ENCODE data around the gene FTH1. TPM values are rescaled to one million over a fixed set of nuclear protein-coding genes. Genes with fewer than 3 reads are reported as not detected.
"Not testable (repeated sequence)": the region's sequence is repeated elsewhere in the genome, so short reads cannot be mapped to it uniquely, and the experiment has no call there.

Gene FTH1
- 100 to 1,000 TPM; 351 to 505 (median 363) TPM for total RNA-seq

- no peaks in the 10 kb centered on the region for H3K9me3 Mint-ChIP-seq
- peaks cover 27% of the 10 kb centered on the region for H3K36me3 Mint-ChIP-seq (ENCODE audit: insufficient read depth)
- DNase-seq (peak; percentile 82), ATAC-seq (peak; percentile 86 to 87)
- peak within 1 kb of the TSS; percentile 93 for H3K4me3 Mint-ChIP-seq
- H3K27me3 Mint-ChIP-seq (ENCODE audit: low read depth), result no peaks in the 10 kb centered on the region
- peaks cover 69% of the 10 kb centered on the region for H3K4me1 Mint-ChIP-seq (ENCODE audit: low read depth)
These were observed at the start of gene FTH1 for GRCh38 chr11:61967116-61967923. TSS of gene FTH1 (minus strand) at chr11:61967634. CDS start at chr11:61967425, 209 bp downstream.

DNA sequence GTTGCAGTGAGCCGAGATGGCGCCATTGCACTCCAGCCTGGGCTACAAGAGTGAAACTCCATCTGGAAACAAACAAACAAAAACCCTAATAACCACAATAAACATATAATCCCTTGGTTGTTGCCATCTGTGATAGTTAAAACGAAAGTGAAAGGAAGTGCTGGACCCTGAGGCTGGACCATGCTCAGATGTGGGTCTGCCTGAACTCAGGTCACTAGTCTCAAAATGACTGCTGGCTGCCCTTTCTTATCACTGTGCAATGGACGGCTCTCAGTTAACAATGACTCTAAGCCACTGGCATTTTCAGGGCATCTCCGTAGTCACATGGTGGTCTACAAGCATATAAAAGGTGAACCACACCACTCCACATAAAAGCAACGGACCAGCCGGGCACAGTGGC lies 48.2 kb upstream of the FTH1 start:
- DNase-seq, result no peak
- H3K9me3 Mint-ChIP-seq, result no peaks in the 10 kb centered on the region
- H3K4me3 Mint-ChIP-seq, result no peak overlapping the region
- no peaks in the 10 kb centered on the region for H3K4me1 Mint-ChIP-seq (ENCODE audit: low read depth)
- H3K36me3 Mint-ChIP-seq (ENCODE audit: insufficient read depth), result no peaks in the 10 kb centered on the region
- H3K27me3 Mint-ChIP-seq (ENCODE audit: low read depth), result no peaks in the 10 kb centered on the region
- ATAC-seq, result no peak

DNA sequence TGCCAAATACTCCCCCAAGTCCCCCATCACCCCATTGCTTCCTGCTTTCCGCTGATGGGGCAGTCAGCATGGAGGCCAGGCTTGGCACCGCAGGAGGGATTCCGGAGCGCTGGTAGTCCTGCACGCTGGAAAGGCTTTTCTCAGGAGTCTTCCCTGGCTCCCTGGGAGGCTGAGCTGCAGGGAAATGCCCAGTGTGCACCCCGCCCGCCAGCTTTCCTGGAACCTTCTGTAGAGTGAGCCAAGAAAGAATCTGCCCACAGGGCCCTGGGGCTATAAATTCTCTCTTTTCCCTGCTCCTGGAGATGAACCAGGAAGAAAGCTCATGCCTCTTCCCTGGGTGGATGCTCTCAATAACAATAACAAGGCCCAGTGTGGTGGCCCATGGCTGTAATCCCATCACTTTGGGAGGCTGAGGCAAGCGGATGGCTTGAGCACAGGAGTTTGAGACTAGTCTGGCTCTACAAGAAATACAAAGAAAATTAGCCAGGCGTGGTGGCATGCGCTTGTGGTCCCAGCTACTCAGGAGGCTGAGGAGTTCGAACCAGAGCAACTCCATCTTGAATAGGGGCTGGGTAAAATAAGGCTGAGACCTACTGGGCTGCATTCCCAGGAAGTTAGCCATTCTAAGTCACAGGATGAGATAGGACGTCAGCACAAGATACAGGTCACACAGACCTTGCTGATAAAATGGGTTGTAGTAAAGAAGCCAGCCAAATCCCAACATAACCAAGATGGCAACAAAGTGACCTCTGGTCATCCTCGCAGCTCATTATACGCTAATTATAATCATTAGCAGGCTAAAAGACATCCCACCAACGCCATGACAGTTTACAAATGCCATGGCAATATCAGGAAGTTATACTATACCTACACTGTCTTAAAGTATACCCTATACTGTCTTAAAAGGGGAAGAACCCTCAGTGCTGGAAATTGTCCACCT lies 46.4 kb upstream of the FTH1 start:
- DNase-seq, result no peak
- H3K27me3 Mint-ChIP-seq (ENCODE audit: low read depth), result no peaks in the 10 kb centered on the region
- ATAC-seq, result no peak
- no peaks in the 10 kb centered on the region for H3K36me3 Mint-ChIP-seq (ENCODE audit: insufficient read depth)
- no peaks in the 10 kb centered on the region for H3K9me3 Mint-ChIP-seq
- H3K4me3 Mint-ChIP-seq, result no peak overlapping the region
- no peaks in the 10 kb centered on the region for H3K4me1 Mint-ChIP-seq (ENCODE audit: low read depth)

GRCh38 chr11:62012832-62013461 lies 45.5 kb upstream of the FTH1 start:
- H3K9me3 Mint-ChIP-seq, result no peaks in the 10 kb centered on the region
- no peak for DNase-seq
- no peaks in the 10 kb centered on the region for H3K27me3 Mint-ChIP-seq (ENCODE audit: low read depth)
- ATAC-seq, result no peak
- H3K4me1 Mint-ChIP-seq (ENCODE audit: low read depth), result no peaks in the 10 kb centered on the region
- no peaks in the 10 kb centered on the region for H3K36me3 Mint-ChIP-seq (ENCODE audit: insufficient read depth)
- H3K4me3 Mint-ChIP-seq, result no peak overlapping the region

GRCh38 chr11:62012451-62012831 lies 45.0 kb upstream of the FTH1 start:
- no peaks in the 10 kb centered on the region for H3K27me3 Mint-ChIP-seq (ENCODE audit: low read depth)
- DNase-seq, result no peak
- no peak for ATAC-seq
- no peaks in the 10 kb centered on the region for H3K9me3 Mint-ChIP-seq
- H3K4me3 Mint-ChIP-seq, result no peak overlapping the region
- H3K4me1 Mint-ChIP-seq (ENCODE audit: low read depth), result no peaks in the 10 kb centered on the region
- no peaks in the 10 kb centered on the region for H3K36me3 Mint-ChIP-seq (ENCODE audit: insufficient read depth)

GRCh38 chr11:62011881-62012280 lies 44.4 kb upstream of the FTH1 start:
- H3K36me3 Mint-ChIP-seq (ENCODE audit: insufficient read depth), result no peaks in the 10 kb centered on the region
- ATAC-seq (no peak), DNase-seq (no peak)

DNA sequence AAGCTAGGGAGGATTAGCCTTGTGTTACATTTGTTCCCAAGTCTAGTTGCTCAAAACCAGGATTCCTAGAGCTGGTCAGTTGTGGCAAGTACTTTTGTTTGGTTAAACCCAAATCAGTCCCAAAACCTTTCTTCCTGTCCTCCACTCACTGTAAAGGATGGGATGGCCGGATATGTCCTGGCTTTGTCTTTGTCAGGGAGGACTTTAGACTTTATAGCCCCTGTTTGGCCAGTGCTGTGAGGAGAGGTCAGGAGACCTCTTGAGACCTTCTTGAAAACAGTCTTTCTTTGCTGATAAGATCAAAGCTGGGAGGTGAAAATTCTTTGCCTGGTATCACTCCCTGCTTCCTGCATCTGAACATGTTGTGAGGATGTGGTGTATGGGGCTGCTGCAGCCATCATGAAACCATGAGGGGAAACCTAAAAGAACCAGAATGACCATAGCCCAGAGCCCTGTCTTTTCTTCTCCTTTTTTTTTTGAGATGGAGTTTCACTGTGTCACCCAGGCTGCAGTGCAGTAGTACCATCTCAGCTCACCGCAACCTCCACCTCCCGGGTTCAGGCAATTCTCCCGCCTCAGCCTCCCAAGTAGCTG lies 43.6 kb upstream of the FTH1 start:
- no peaks in the 10 kb centered on the region for H3K4me1 Mint-ChIP-seq (ENCODE audit: low read depth)
- H3K27me3 Mint-ChIP-seq (ENCODE audit: low read depth), result no peaks in the 10 kb centered on the region
- ATAC-seq (no peak), DNase-seq (no peak)
- H3K9me3 Mint-ChIP-seq, result no peaks in the 10 kb centered on the region
- no peaks in the 10 kb centered on the region for H3K36me3 Mint-ChIP-seq (ENCODE audit: insufficient read depth)
- H3K4me3 Mint-ChIP-seq, result no peak overlapping the region

More at GRCh38 chr11:62011881-62012280, 44.4 kb upstream of the FTH1 start:
- no peaks in the 10 kb centered on the region for H3K9me3 Mint-ChIP-seq
- H3K27me3 Mint-ChIP-seq (ENCODE audit: low read depth), result no peaks in the 10 kb centered on the region
- no peaks in the 10 kb centered on the region for H3K4me1 Mint-ChIP-seq (ENCODE audit: low read depth)
- no peak overlapping the region for H3K4me3 Mint-ChIP-seq

- Mint-ChIP-seq H3K36me3 (ENCODE audit: insufficient read depth) (no peaks in the 10 kb centered on the region), H3K4me1 (ENCODE audit: low read depth) (no peaks in the 10 kb centered on the region), H3K4me3 (no peak overlapping the region), H3K27me3 (ENCODE audit: low read depth) (peaks cover 11% of the 10 kb centered on the region), H3K9me3 (no peaks in the 10 kb centered on the region)
- DNase-seq (no peak), ATAC-seq (peak; percentile 18 to 35)
These were observed 40.8 kb upstream of the FTH1 start for GRCh38 chr11:62008193-62008592.

GRCh38 chr11:62004473-62004872 lies 37.0 kb upstream of the FTH1 start:
- DNase-seq (no peak), ATAC-seq (no peak)
- Mint-ChIP-seq H3K36me3 (ENCODE audit: insufficient read depth) (peaks cover 1% of the 10 kb centered on the region), H3K9me3 (peaks cover 2% of the 10 kb centered on the region), H3K27me3 (ENCODE audit: low read depth) (peaks cover 11% of the 10 kb centered on the region), H3K4me1 (ENCODE audit: low read depth) (no peaks in the 10 kb centered on the region), H3K4me3 (no peak overlapping the region)

DNA sequence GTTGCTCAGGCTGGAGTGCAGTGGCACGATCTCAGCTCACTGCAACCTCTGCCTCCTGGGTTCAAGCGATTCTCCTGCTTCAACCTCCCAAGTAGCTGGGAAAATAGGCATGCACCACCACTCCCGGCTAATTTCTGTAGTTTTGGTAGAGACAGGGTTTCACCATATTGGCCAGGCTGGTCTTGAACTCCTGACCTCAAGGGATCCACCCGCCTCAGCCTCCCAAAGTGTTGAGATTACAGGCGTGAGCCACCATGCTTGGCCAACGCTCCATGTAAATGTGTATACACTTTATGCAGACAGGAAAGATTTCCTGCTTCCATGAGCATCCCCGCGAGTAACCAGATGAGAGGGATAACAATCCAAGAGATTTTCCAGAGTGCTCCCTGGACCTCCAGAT lies 34.8 kb upstream of the FTH1 start:
- H3K4me3 Mint-ChIP-seq; ATAC-seq; DNase-seq; H3K9me3 Mint-ChIP-seq; H3K4me1 Mint-ChIP-seq (ENCODE audit: low read depth): not testable (repeated sequence)
- peaks cover 11% of the 10 kb centered on the region for H3K27me3 Mint-ChIP-seq (ENCODE audit: low read depth)
- peaks cover 12% of the 10 kb centered on the region for H3K36me3 Mint-ChIP-seq (ENCODE audit: insufficient read depth)

DNA sequence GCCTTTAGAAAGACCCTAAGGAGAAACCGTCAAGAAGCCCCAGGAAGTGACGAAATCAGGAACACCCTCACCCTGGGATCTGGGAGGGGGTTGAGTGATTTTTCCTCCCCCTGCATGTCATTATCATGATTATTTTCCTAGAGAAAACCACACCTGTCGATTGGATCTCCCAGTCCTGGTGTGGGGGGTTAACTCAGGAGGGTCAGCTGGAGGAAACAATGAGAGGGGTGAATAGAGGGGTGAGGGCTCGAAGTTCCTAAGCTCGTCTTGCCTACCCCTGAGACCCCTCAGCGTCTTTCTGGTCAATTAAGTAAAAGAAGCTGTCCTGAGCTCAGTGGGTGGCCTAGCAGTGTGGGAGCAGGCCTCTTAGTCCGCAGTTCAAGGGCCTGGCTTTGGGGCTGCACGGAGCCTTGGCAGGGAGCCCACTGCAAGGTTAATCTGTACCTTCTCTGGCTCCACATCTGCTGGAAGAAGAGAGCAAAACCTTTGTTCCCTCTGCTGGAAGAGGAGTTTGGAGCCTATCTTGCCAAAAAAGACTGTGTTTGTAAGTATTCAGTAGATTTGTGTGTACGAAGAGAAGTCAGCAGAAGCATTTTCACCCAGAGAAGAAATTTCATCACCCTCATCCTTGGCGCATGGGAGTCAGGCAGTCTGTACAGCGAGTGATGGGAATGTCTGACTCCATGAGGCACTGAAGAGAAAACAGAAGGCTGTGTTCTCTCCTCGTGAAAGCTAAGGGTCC lies 34.2 kb upstream of the FTH1 start:
- Mint-ChIP-seq H3K36me3 (ENCODE audit: insufficient read depth) (peaks cover 12% of the 10 kb centered on the region), H3K27me3 (ENCODE audit: low read depth) (peaks cover 11% of the 10 kb centered on the region), H3K4me3 (no peak overlapping the region), H3K9me3 (peaks cover 9% of the 10 kb centered on the region), H3K4me1 (ENCODE audit: low read depth) (no peaks in the 10 kb centered on the region)
- ATAC-seq (no peak), DNase-seq (no peak)

DNA sequence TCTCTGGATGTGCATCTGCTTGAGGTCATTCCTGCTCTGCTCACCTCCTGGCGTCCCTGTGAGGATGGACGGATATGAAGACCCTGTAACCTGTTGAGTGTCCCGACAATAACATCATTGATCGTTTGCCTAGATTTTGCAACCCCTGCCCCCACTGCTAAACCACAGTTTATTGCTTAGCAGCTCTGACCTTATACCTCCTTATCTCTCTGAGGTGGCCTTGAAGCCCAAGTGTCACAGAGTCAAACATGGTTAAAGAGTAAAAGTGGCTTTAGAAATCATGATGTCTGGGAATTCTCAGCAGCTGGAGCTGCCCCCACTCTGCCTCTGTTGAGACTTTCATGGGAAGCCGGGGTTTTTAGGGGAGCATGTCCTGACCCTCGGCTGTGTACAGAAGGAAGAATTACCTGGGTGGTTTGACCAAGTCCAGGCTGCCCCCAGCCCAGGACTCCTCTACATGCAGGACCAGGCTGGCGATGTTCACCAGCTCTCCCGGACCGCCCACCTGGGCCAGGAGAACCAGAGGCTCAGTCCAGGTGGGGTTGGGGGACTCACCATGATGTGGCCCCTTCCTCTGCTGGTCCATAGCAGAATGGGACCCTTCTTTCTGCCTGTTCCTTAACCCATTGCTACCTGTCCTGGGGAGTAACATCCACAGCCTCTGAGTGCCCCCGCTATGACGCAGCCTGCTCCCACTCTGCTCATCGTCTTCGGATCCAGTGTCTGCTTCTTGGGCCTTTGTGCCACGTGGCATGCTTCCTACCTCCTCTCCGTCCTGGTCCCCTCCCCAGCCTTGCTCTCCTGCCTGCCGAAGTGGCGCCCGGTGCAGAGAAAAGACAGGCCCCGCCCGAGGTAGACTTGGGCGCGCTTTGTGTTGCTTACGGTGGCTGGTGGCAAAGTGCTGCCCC lies 33.4 kb upstream of the FTH1 start:
- no peak for DNase-seq
- H3K27me3 Mint-ChIP-seq (ENCODE audit: low read depth), result peaks cover 10% of the 10 kb centered on the region
- no peak overlapping the region for H3K4me3 Mint-ChIP-seq
- H3K9me3 Mint-ChIP-seq, result peaks cover 9% of the 10 kb centered on the region
- peaks cover 12% of the 10 kb centered on the region for H3K36me3 Mint-ChIP-seq (ENCODE audit: insufficient read depth)
- no peak for ATAC-seq
- no peaks in the 10 kb centered on the region for H3K4me1 Mint-ChIP-seq (ENCODE audit: low read depth)
